Activated CD8-positive, alpha-beta T cell treated with anti-CD3 and anti-CD28 coated beads for 36 hours (primary cell): ENCODE measurements around the gene PEX11G. TPM values are rescaled to one million over a fixed set of nuclear protein-coding genes. Genes with fewer than 3 reads are reported as not detected.

Source experiments
- ATAC-seq: fragments of 200-7000 bp; cut with Tn5 transposase; one replicate; pipeline ENCODE4 v1.10.0; 2021; ENCODE audit warnings: mild to moderate bottlenecking, moderate library complexity
- CTCF ChIA-PET: fragments of 350-600 bp; sonication (Branson Sonifier 250); formaldehyde crosslinking; loops from one replicate; lab custom pipeline; 2021; ENCODE audit warnings: antibody characterized with exemption; lab: Charles Lee
- POLR2A ChIA-PET: fragments of 350-600 bp; sonication (Branson Sonifier 250); formaldehyde crosslinking; loops from one replicate; lab custom pipeline; 2021; ENCODE audit warnings: antibody characterized with exemption; lab: Charles Lee
- DNase-seq: peaks from one replicate; pipeline ENCODE4 v3.0.0-alpha.2; 2020
- H3K27ac Mint-ChIP-seq: one replicate; pipeline ENCODE4 v1.8.0; 2021; ENCODE audit warnings: mild to moderate bottlenecking, mixed read lengths
- H3K27me3 Mint-ChIP-seq: one replicate; pipeline ENCODE4 v1.8.0; 2021; ENCODE audit warnings: mixed read lengths
- H3K36me3 Mint-ChIP-seq: one replicate; pipeline ENCODE4 v1.8.0; 2021; ENCODE audit warnings: low read depth, mixed read lengths
- H3K4me1 Mint-ChIP-seq: one replicate; pipeline ENCODE4 v1.8.0; 2021; ENCODE audit warnings: low read depth, mixed read lengths
- H3K4me3 Mint-ChIP-seq: one replicate; pipeline ENCODE4 v1.8.0; 2021; ENCODE audit warnings: mild to moderate bottlenecking, moderate library complexity, mixed read lengths
- H3K9me3 Mint-ChIP-seq: one replicate; pipeline ENCODE4 v1.8.0; 2021; ENCODE audit warnings: mixed read lengths
- intact Hi-C: fragments of 100-400 bp; cut with micrococcal nuclease; formaldehyde crosslinking; loops from one replicate; pipeline ENCODE4 v1.10.0; 2022
- total RNA-seq, 2 experiments: library from RNA; stranded (reverse); gene quantifications; one replicate each; pipeline ENCODE4 v1.2.3, GENCODE V29; 2021
- TF ChIP-seq, protein P1 (sequence below): fragments of 200-600 bp; IDR thresholded peaks from one replicate; pipeline ENCODE4 v1.8.0; 2022; ENCODE audit warnings: antibody characterized with exemption, mild to moderate bottlenecking

Gene PEX11G
- total RNA-seq, 2 experiments from 2014 or later, result 1.4 to 1.5 TPM

DNA sequence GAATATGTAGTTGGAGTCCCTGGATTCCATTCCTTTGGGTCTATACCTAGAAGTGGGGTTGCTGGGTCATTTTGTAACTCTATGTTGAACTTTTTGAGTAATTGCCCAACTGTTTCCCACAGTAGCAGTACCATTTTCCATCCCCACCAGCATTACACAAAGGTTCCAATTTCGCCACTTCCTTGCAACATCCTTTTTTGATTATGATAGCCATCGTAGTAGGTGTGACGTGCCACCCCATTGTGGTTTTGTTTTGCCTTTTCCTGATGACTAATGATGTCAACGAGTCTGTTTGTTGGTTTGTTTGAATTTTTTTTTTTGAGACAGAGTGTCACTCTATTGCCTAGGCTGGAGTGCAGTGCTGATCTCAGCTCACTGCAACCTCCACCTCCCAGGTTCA lies 3.3 kb upstream of the PEX11G start:
- Mint-ChIP-seq H3K27ac (peak overlapping the region; percentile 34), H3K4me3 (no peak overlapping the region), H3K36me3 (no peaks in the 10 kb centered on the region), H3K27me3 (peaks cover 3% of the 10 kb centered on the region), H3K9me3 (no peaks in the 10 kb centered on the region), H3K4me1 (peaks cover 22% of the 10 kb centered on the region)
- ATAC-seq (peak; percentile 56), DNase-seq (peak; percentile 88)
- TF ChIP-seq, protein P1, sequence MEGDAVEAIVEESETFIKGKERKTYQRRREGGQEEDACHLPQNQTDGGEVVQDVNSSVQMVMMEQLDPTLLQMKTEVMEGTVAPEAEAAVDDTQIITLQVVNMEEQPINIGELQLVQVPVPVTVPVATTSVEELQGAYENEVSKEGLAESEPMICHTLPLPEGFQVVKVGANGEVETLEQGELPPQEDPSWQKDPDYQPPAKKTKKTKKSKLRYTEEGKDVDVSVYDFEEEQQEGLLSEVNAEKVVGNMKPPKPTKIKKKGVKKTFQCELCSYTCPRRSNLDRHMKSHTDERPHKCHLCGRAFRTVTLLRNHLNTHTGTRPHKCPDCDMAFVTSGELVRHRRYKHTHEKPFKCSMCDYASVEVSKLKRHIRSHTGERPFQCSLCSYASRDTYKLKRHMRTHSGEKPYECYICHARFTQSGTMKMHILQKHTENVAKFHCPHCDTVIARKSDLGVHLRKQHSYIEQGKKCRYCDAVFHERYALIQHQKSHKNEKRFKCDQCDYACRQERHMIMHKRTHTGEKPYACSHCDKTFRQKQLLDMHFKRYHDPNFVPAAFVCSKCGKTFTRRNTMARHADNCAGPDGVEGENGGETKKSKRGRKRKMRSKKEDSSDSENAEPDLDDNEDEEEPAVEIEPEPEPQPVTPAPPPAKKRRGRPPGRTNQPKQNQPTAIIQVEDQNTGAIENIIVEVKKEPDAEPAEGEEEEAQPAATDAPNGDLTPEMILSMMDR, result no peak
- ChIA-PET CTCF (interaction anchor here (0.6 kb wide), 1 partner anchor 12 kb away, joined by 3 read pairs; no protein-coding TSS in a partner anchor), POLR2A (no interaction called here)
- intact Hi-C loops, result no loop called here

DNA sequence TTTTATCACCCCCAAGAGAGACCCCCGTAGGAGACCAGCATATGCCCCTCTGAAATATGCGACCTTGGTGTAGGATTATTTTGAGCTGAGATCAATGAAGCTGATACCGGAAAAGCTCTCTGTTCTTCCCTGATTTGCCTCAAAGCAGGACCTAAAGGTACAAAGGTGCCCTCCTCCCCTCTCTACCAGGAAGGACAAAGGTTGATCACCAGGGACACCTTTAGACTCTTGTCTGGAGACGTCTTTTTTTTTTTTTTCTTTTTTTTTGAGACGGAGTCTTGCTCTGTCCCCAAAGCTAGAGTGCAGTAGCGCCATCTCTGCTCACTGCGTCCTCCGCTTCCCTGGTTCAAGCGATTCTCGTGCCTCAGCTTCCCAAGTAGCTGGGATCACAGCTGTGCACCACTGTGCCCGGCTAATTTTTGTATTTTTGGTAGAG lies 792 bp upstream of the PEX11G start:
- POLR2A ChIA-PET, result interaction anchor here (0.6 kb wide), 1 partner anchor 431 kb away, joined by 3 read pairs; no protein-coding TSS in a partner anchor
- H3K27ac Mint-ChIP-seq, result peak overlapping the region; percentile 77
- ATAC-seq (no peak), DNase-seq (no peak)
- H3K4me3 Mint-ChIP-seq, result peak overlapping the region; percentile 79
- TF ChIP-seq, protein P1, result no peak
- CTCF ChIA-PET, result no interaction called here
- no peaks in the 10 kb centered on the region for H3K36me3 Mint-ChIP-seq
- H3K4me1 Mint-ChIP-seq, result peaks cover 22% of the 10 kb centered on the region
- no peaks in the 10 kb centered on the region for H3K9me3 Mint-ChIP-seq
- no peaks in the 10 kb centered on the region for H3K27me3 Mint-ChIP-seq
- intact Hi-C loops, result no loop called here

DNA sequence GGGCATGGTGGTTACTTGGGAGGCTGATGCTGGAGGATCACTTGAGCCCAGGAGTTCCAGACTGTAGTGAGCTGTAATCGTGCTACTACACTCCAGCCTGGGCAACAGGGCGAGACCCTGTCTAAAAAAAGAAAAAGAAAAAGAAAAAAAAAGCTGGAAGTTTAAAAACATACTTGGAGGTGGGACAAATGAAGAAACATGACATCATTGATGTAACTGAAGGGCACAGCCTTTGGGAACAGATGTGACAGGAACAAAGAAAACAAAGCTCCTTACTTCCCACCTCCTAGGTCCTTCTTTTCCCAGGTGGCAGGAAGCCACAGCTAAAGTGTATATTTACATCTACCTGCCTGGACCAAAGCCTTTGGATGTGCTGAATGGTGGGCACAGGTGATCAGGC lies 1.9 kb downstream of the PEX11G start:
- Mint-ChIP-seq H3K4me1 (peaks cover 15% of the 10 kb centered on the region), H3K4me3 (no peak overlapping the region), H3K9me3 (no peaks in the 10 kb centered on the region), H3K36me3 (no peaks in the 10 kb centered on the region), H3K27me3 (no peaks in the 10 kb centered on the region), H3K27ac (no peak overlapping the region)
- CTCF ChIA-PET, result interaction anchor here (1.3 kb wide), 1 partner anchor 81 kb away, joined by 4 read pairs; no protein-coding TSS in a partner anchor
- POLR2A ChIA-PET, result interaction anchor here (0.7 kb wide), 1 partner anchor 26 kb away, joined by 5 read pairs; no protein-coding TSS in a partner anchor
- no peak for DNase-seq
- TF ChIP-seq, protein P1, result no peak
- intact Hi-C loops, result no loop called here
- no peak for ATAC-seq

DNA sequence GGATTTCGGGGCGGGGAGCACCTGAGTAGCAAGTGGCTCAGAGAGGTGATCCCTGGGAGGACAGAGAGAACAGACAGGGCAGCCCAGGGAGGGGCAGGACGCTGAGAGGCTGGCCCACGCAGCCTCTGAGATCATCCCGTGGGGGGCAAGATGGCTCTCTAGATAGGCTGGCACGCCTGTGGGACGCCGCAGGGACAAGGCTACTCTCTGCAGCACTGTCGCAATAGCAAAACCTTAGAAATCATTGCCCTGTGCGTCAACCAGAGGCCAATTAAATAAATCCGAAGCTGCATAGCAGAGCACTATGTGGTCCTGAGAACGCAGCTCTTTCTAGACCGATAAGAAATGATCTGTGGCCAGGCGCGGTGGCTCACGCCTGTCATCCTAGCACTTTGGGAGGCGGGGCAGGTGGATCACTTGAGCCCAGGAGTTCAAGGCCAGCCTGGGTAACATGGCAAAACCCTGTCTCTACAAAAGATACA lies 5.1 kb downstream of the PEX11G start:
- ChIA-PET CTCF (no interaction called here), POLR2A (interaction anchor here (1.2 to 1.5 kb wide), 2 partner anchors 8 to 14 kb away, joined by 3 to 5 read pairs; no protein-coding TSS in a partner anchor)
- no peak overlapping the region for H3K27ac Mint-ChIP-seq
- DNase-seq (no peak), ATAC-seq (no peak)
- no peaks in the 10 kb centered on the region for H3K9me3 Mint-ChIP-seq
- peaks cover 4% of the 10 kb centered on the region for H3K4me1 Mint-ChIP-seq
- H3K4me3 Mint-ChIP-seq, result no peak overlapping the region
- intact Hi-C loops, result no loop called here
- H3K36me3 Mint-ChIP-seq, result no peaks in the 10 kb centered on the region
- H3K27me3 Mint-ChIP-seq, result no peaks in the 10 kb centered on the region
- TF ChIP-seq, protein P1, result no peak

DNA sequence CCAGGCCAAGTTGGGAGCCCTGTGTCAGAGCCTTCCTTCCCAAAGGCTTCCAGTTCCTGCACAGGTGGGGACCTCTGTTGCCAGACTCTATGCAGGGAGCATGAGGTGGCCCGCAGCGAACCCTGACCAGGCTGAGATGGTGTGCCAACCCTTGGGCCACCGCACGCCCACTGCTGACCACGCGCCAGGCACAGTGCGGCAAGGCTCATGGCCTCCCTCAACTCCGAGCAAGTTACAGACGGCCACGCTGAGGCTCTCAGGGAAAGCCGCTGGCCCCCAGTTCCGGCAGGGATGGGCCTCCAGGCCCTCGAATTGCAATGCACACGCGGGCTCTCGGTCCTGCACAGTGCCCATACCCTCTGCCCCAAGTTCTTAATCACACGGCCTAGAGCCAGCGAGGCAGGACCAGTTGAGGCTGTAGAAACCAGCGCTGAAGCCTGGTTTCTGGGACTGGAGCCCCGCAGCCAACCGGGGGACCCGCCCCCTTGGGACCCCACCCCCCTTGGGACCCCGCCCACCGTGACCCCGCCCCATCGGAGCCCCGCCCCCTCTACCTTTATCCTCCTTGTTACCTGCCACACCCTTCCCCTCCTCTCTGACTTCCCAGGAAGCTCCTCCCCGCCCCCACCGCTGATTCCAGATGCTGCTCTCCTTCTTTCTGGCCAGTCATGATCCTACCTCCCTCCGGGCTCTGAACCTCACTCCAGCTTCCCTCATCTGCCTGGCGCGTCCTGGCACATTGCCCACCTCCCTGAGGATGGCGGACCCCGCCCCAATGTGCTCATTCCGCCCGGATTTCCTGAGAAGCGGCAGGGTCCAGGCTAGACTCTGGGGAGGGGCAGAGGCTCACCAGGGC lies 6.0 kb downstream of the PEX11G start:
- CTCF ChIA-PET, result no interaction called here

More for the DNA sequence above, 6.0 kb downstream of the PEX11G start:
- Mint-ChIP-seq H3K36me3 (no peaks in the 10 kb centered on the region), H3K4me3 (no peak overlapping the region), H3K27me3 (no peaks in the 10 kb centered on the region), H3K4me1 (peaks cover 4% of the 10 kb centered on the region), H3K9me3 (no peaks in the 10 kb centered on the region), H3K27ac (no peak overlapping the region)
- no peak for DNase-seq
- peak; percentile 51 for ATAC-seq
- POLR2A ChIA-PET, result interaction anchor here (0.7 kb wide), 1 partner anchor 14 kb away, joined by 3 read pairs; a partner anchor contains a TSS
- intact Hi-C loops, result no loop called here
- TF ChIP-seq, protein P1, result no peak
